CD14-positive monocyte (primary cell): Measurements from ENCODE around the gene NECAB3. TPM values are rescaled to one million over a fixed set of nuclear protein-coding genes. Genes with fewer than 3 reads are reported as not detected.

ENCODE experiments used
- DNase-seq, 3 donors: peaks; one replicate each; pipeline ENCODE4 v3.0.0-alpha.2; 2011 to 2022
- H2AFZ ChIP-seq: 2 replicates; pipeline ENCODE4 v1.6.0; 2012; ENCODE audit warnings: mild to moderate bottlenecking, low read depth, low read length, inconsistent platforms; ENCODE audit not compliant: insufficient read depth, poor library complexity, severe bottlenecking
- H3K27ac ChIP-seq, 2 donors: 1 replicate in 1 of 2; 2 replicates in 1 of 2; pipeline ENCODE4 v1.5.1; 2012 to 2013; ENCODE audit warnings: low read length in 2 of 2, control low read depth in 1 of 2, inconsistent platforms in 1 of 2, low read depth in 1 of 2, mild to moderate bottlenecking in 1 of 2
- H3K27me3 ChIP-seq, 2 donors: one replicate each; pipeline versions ENCODE4 v1.6.0 to v1.6.1; 2011 to 2013; ENCODE audit warnings: low read length in 2 of 2; ENCODE audit not compliant: control insufficient read depth in 2 of 2, insufficient read depth in 2 of 2
- H3K36me3 ChIP-seq, 2 donors: replicated peaks in 1 of 2; 1 replicate in 1 of 2; 2 replicates in 1 of 2; pipeline versions ENCODE4 v1.5.1 to v1.6.1; 2012 to 2013; ENCODE audit warnings: low read length in 2 of 2, control low read depth in 1 of 2, inconsistent platforms in 1 of 2, mild to moderate bottlenecking in 1 of 2; ENCODE audit not compliant: insufficient read depth in 2 of 2, control insufficient read depth in 1 of 2
- H3K4me1 ChIP-seq, 2 donors: 1 replicate in 1 of 2; 2 replicates in 1 of 2; pipeline versions ENCODE4 v1.5.1 to v1.6.1; 2012 to 2013; ENCODE audit warnings: low read length in 2 of 2, control low read depth in 1 of 2, inconsistent platforms in 1 of 2, mild to moderate bottlenecking in 1 of 2, moderate library complexity in 1 of 2; ENCODE audit not compliant: insufficient read depth in 2 of 2, control insufficient read depth in 1 of 2
- H3K4me2 ChIP-seq: replicated peaks from 2 replicates; pipeline ENCODE3; 2012; ENCODE audit warnings: low read length, moderate library complexity, mild to moderate bottlenecking; ENCODE audit not compliant: poor library complexity, severe bottlenecking; ENCODE audit errors: extremely low read depth
- H3K4me3 ChIP-seq, 3 experiments: fragments of 200-600 bp in 1 of 3; sonication (generic) in 1 of 3; replicated peaks in 1 of 3; 1 replicate in 2 of 3; 2 replicates in 1 of 3; pipeline ENCODE4 v1.5.1; 2011 to 2013; ENCODE audit warnings: low read length in 3 of 3, mild to moderate bottlenecking in 3 of 3, control low read depth in 2 of 3, low read depth in 2 of 3, inconsistent platforms in 1 of 3, moderate library complexity in 1 of 3
- H3K79me2 ChIP-seq: 2 replicates; pipeline ENCODE4 v1.6.0; 2012; ENCODE audit warnings: mild to moderate bottlenecking, control low read depth, inconsistent platforms, low read length, moderate library complexity; ENCODE audit not compliant: insufficient read depth
- H3K9ac ChIP-seq: 2 replicates; pipeline ENCODE4 v1.6.0; 2017; ENCODE audit warnings: low read length, mild to moderate bottlenecking; ENCODE audit not compliant: insufficient read depth, poor library complexity, severe bottlenecking
- H3K9me3 ChIP-seq, 2 donors: replicated peaks in 1 of 2; 1 replicate in 1 of 2; 2 replicates in 1 of 2; pipeline versions ENCODE4 v1.5.1 to v1.6.1; 2012 to 2013; ENCODE audit warnings: low read length in 2 of 2, control low read depth in 1 of 2; ENCODE audit not compliant: control insufficient read depth in 1 of 2, insufficient read depth in 1 of 2
- H4K20me1 ChIP-seq: 2 replicates; pipeline ENCODE4 v1.6.0; 2012; ENCODE audit warnings: mild to moderate bottlenecking, low read length, control low read depth, moderate library complexity; ENCODE audit not compliant: insufficient read depth
- H3K27ac Mint-ChIP-seq, 7 donors: one replicate each; pipeline ENCODE4 v1.8.0; 2020; ENCODE audit warnings: mild to moderate bottlenecking in 7 of 7, mixed read lengths in 7 of 7, moderate library complexity in 6 of 7, inconsistent platforms in 2 of 7
- H3K27me3 Mint-ChIP-seq, 3 donors: one replicate each; pipeline ENCODE4 v1.8.0; 2021 to 2022; ENCODE audit warnings: low read depth in 3 of 3, mild to moderate bottlenecking in 3 of 3, mixed read lengths in 3 of 3, moderate library complexity in 3 of 3, inconsistent platforms in 1 of 3
- H3K36me3 Mint-ChIP-seq, 2 donors: one replicate each; pipeline ENCODE4 v1.8.0; 2020; ENCODE audit warnings: mixed read lengths in 2 of 2, inconsistent platforms in 1 of 2, mild to moderate bottlenecking in 1 of 2
- H3K4me1 Mint-ChIP-seq: one replicate; pipeline ENCODE4 v1.8.0; 2020; ENCODE audit warnings: mild to moderate bottlenecking, mixed read lengths
- H3K4me3 Mint-ChIP-seq, 2 donors: one replicate each; pipeline ENCODE4 v1.8.0; 2020; ENCODE audit warnings: mild to moderate bottlenecking in 2 of 2, mixed read lengths in 2 of 2, moderate library complexity in 1 of 2
- H3K9me3 Mint-ChIP-seq, 7 donors: one replicate each; pipeline ENCODE4 v1.8.0; 2020 to 2022; ENCODE audit warnings: mixed read lengths in 7 of 7, mild to moderate bottlenecking in 6 of 7, moderate library complexity in 6 of 7, inconsistent platforms in 2 of 7
- WGBS: methylation state at CpG from one replicate; pipeline ENCODE4 v1.1.5; 2013; ENCODE audit warnings: missing lambda C conversion rate; ENCODE audit not compliant: insufficient coverage; 5-methylcytosine and 5-hydroxymethylcytosine counted together
- intact Hi-C, 2 donors: fragments of 100-400 bp; cut with micrococcal nuclease; formaldehyde crosslinking; loops; one replicate each; pipeline versions ENCODE4 v1.15.0 to v1.15.1; 2023
- polyA plus RNA-seq, 3 donors: library from polyadenylated mRNA; depleted of rRNA in 1 of 3; unstranded in 2 of 3; stranded (reverse) in 1 of 3; fragments of 300-500 nt in 2 of 3; fragments of >200 nt in 1 of 3; fragmentation: Illumina TruSeq in 2 of 3; gene quantifications; 1 replicate in 2 of 3; 2 replicates in 1 of 3; pipeline ENCODE4 v1.2.3, GENCODE V29; 2012 to 2021
- TF ChIP-seq, protein P1 (sequence below): fragments of 200-600 bp; IDR thresholded peaks from one replicate; pipeline ENCODE4 v1.8.0; 2022; ENCODE audit warnings: antibody characterized with exemption, mild to moderate bottlenecking

Gene NECAB3
- polyA plus RNA-seq, 3 donors = 1.3 to 12.8 (median 1.8) TPM

DNA sequence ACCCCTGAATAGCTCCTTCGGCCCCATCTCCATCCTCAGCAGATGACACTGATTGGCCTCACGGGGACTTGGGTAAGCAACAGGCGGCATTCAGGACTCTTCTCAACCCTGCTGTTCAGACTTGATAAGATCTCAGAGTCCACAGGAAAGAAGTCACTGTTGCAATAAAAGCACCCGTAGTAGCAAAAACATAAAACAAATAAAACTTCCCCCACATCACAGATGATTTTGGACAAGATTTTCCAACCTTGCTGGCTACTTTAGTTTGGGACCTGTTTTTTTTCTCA lies 29.2 kb downstream of the NECAB3 start:
- H2AFZ ChIP-seq = no peak overlapping the region
- no peaks in the 10 kb centered on the region for H3K27me3 ChIP-seq
- Mint-ChIP-seq H3K4me3 (no peak overlapping the region), H3K27me3 (no peaks in the 10 kb centered on the region), H3K27ac (no peak overlapping the region), H3K9me3 (no peaks in the 10 kb centered on the region), H3K36me3 (peaks cover 44 to 61% of the 10 kb centered on the region in 2 donors), H3K4me1 (no peaks in the 10 kb centered on the region)
- 92% methylated on average over 3 of the region's 4 CpGs for WGBS
- H3K36me3 ChIP-seq = peaks cover 31 to 59% of the 10 kb centered on the region in 2 donors
- no peak for DNase-seq
- H3K27ac ChIP-seq = no peak overlapping the region
- H3K9ac ChIP-seq = no peak overlapping the region
- H4K20me1 ChIP-seq = no peaks in the 10 kb centered on the region
- intact Hi-C loops = no loop called here
- H3K9me3 ChIP-seq = no peaks in the 10 kb centered on the region
- no peaks in the 10 kb centered on the region for H3K4me1 ChIP-seq
- no peak overlapping the region for H3K4me3 ChIP-seq
- TF ChIP-seq, protein P1, sequence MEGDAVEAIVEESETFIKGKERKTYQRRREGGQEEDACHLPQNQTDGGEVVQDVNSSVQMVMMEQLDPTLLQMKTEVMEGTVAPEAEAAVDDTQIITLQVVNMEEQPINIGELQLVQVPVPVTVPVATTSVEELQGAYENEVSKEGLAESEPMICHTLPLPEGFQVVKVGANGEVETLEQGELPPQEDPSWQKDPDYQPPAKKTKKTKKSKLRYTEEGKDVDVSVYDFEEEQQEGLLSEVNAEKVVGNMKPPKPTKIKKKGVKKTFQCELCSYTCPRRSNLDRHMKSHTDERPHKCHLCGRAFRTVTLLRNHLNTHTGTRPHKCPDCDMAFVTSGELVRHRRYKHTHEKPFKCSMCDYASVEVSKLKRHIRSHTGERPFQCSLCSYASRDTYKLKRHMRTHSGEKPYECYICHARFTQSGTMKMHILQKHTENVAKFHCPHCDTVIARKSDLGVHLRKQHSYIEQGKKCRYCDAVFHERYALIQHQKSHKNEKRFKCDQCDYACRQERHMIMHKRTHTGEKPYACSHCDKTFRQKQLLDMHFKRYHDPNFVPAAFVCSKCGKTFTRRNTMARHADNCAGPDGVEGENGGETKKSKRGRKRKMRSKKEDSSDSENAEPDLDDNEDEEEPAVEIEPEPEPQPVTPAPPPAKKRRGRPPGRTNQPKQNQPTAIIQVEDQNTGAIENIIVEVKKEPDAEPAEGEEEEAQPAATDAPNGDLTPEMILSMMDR = no peak
- no peak overlapping the region for H3K4me2 ChIP-seq
- H3K79me2 ChIP-seq = no peaks in the 10 kb centered on the region

DNA sequence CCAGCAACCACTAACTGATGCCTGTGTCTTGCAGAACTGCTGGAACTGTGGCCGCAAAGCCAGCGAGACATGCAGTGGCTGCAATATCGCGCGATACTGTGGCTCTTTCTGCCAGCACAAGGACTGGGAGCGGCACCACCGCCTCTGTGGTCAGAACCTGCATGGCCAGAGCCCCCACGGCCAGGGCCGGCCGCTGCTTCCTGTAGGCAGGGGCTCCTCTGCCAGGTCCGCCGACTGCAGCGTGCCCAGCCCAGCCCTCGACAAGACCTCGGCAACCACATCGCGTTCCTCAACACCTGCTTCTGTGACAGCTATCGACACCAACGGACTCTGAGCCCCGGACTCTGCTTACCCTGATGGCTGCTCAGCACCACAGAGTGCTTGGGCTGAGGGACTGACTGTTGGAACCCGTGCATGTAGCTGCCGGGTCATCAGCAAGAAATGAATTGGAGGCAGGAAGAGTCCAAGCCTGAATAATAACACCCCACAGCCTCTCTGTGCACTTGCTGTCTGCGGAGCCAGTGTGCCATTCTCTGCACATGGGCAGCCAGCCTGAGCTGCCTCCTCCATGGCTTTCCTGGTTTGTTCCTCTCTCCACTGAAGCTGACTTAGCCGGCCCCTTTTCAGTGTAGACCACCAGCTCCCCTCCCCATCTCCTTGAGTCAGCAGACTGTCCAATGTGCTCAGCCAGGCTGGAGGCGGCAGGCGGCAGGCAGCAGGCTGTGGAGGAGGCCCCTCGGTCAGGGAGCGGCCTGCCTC lies 29.7 kb downstream of the NECAB3 start:
- no peak for DNase-seq
- no peaks in the 10 kb centered on the region for H3K4me1 ChIP-seq
- no peak overlapping the region for H3K4me2 ChIP-seq
- Mint-ChIP-seq H3K4me1 (no peaks in the 10 kb centered on the region), H3K27ac (no peak overlapping the region), H3K36me3 (peaks cover 50 to 66% of the 10 kb centered on the region in 2 donors), H3K27me3 (no peaks in the 10 kb centered on the region), H3K9me3 (no peaks in the 10 kb centered on the region), H3K4me3 (no peak overlapping the region)
- peaks cover 33 to 64% of the 10 kb centered on the region in 2 donors for H3K36me3 ChIP-seq
- H3K27me3 ChIP-seq = no peaks in the 10 kb centered on the region
- no peak overlapping the region for H2AFZ ChIP-seq
- intact Hi-C loops = no loop called here
- TF ChIP-seq, protein P1 = no peak
- H3K27ac ChIP-seq = no peak overlapping the region
- 97% methylated on average over 27 of the region's 28 CpGs for WGBS
- H3K4me3 ChIP-seq = no peak overlapping the region
- H4K20me1 ChIP-seq = no peaks in the 10 kb centered on the region
- H3K79me2 ChIP-seq = no peaks in the 10 kb centered on the region
- H3K9ac ChIP-seq = no peak overlapping the region
- H3K9me3 ChIP-seq = no peaks in the 10 kb centered on the region
